Vagina (tissue), 2 donors: Measurements from ENCODE around the gene ALG3.

Experiments
- POLR2A ChIP-seq, 2 donors: fragments of 450-650 bp; IDR thresholded peaks; one replicate each; pipeline ENCODE4 v1.6.1; 2017; ENCODE audit warnings: antibody characterized with exemption in 2 of 2, mild to moderate bottlenecking in 2 of 2, moderate library complexity in 2 of 2
- POLR2AphosphoS5 ChIP-seq, 2 donors: sonication (generic); formaldehyde crosslinking; IDR thresholded peaks; one replicate each; pipeline ENCODE4 v1.9.0; 2017; ENCODE audit warnings: antibody characterized with exemption in 2 of 2, mild to moderate bottlenecking in 2 of 2, low read depth in 1 of 2; ENCODE audit not compliant: insufficient read depth in 1 of 2
- TF ChIP-seq, protein P1 (sequence below), 3 experiments: fragments of 450-650 bp in 2 of 3; fragments of 200-600 bp in 1 of 3; sonication (generic) in 1 of 3; IDR thresholded peaks; one replicate each; pipeline ENCODE4 v1.5.1; 2017 to 2019; ENCODE audit warnings: antibody characterized with exemption in 3 of 3, mild to moderate bottlenecking in 2 of 3, moderate library complexity in 2 of 3

DNA sequence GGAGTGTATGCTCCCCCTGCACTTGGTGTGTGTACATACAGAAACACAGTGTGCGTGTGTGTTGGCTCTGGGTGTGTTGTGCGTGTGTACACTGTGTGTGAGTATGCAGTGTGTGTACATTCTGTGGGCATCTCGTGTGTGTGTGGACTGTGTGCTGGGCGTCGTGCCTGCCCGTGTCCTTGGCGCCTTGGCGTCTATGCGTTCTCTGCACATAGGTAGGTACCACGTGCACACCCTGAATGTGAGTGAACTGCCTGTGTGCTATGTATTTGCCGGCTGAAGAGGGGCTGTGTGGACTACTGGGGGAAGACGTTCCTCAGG lies 26.6 kb upstream of the ALG3 start:
- TF ChIP-seq, protein P1, sequence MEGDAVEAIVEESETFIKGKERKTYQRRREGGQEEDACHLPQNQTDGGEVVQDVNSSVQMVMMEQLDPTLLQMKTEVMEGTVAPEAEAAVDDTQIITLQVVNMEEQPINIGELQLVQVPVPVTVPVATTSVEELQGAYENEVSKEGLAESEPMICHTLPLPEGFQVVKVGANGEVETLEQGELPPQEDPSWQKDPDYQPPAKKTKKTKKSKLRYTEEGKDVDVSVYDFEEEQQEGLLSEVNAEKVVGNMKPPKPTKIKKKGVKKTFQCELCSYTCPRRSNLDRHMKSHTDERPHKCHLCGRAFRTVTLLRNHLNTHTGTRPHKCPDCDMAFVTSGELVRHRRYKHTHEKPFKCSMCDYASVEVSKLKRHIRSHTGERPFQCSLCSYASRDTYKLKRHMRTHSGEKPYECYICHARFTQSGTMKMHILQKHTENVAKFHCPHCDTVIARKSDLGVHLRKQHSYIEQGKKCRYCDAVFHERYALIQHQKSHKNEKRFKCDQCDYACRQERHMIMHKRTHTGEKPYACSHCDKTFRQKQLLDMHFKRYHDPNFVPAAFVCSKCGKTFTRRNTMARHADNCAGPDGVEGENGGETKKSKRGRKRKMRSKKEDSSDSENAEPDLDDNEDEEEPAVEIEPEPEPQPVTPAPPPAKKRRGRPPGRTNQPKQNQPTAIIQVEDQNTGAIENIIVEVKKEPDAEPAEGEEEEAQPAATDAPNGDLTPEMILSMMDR (IDR thresholded peaks at IDR 0.05): no peak
- TF ChIP-seq POLR2A (IDR thresholded peaks at IDR 0.05): no peak
- TF ChIP-seq POLR2AphosphoS5 (IDR thresholded peaks at IDR 0.05; ENCODE audit: insufficient read depth in 1 of 2, low read depth in 1 of 2): no peak
